Progenitor cell of endocrine pancreas (in vitro differentiated cells): ENCODE results near the gene PRKAB1. TPM values are rescaled to one million over a fixed set of nuclear protein-coding genes. Genes with fewer than 3 reads are reported as not detected.

Source experiments
- DNase-seq: peaks from one replicate; pipeline ENCODE4 v3.0.0; 2021; ENCODE audit warnings: low spot score; ENCODE audit not compliant: unreplicated experiment
- H3K27ac Mint-ChIP-seq: 2 replicates; pipeline ENCODE4 v1.8.0; 2021; ENCODE audit warnings: mild to moderate bottlenecking, moderate library complexity, mixed read lengths
- H3K27me3 Mint-ChIP-seq: 2 replicates; pipeline ENCODE4 v1.8.0; 2021; ENCODE audit warnings: mixed read lengths
- H3K36me3 Mint-ChIP-seq: 2 replicates; pipeline ENCODE4 v1.8.0; 2022; ENCODE audit warnings: mixed read lengths; ENCODE audit not compliant: insufficient read depth
- H3K4me1 Mint-ChIP-seq: 2 replicates; pipeline ENCODE4 v1.8.0; 2021; ENCODE audit warnings: low read depth, mixed read lengths
- H3K4me3 Mint-ChIP-seq: 2 replicates; pipeline ENCODE4 v1.8.0; 2021; ENCODE audit warnings: low read depth, mild to moderate bottlenecking, moderate library complexity, mixed read lengths
- H3K9me3 Mint-ChIP-seq: 2 replicates; pipeline ENCODE4 v1.8.0; 2021; ENCODE audit warnings: low read depth, mixed read lengths
- total RNA-seq: library from RNA; stranded (reverse); gene quantifications from 2 replicates; pipeline ENCODE4 v1.2.1, GENCODE V29; 2021
- TF ChIP-seq, protein P1 (sequence below): fragments of 200-600 bp; sonication (generic); IDR thresholded peaks from one replicate; pipeline ENCODE4 v1.5.0; 2021; ENCODE audit warnings: antibody characterized with exemption, mild to moderate bottlenecking; ENCODE audit not compliant: unreplicated experiment

PRKAB1 gene
- total RNA-seq, 1 donor from 2014 or later: 41.3 TPM

DNA sequence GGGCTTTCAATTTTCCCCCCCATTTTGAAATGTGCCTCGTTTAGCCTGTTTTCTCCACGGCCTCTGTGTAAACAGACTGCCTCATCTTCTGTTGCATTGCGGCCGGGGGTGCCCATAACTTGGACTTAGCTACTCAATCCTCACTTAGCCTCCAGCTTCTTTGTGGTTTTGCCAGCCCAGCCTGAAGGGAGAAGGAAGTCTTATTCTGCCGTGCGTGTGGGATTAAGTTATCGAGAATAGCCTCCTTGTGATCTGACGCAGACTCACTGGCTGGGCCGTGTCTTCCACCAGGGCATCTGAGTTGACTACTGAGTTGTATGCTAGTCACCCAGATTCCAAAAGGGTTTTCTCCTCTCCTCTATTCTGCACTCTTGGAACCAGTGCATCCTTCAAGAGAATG is 8.1 kb downstream of the PRKAB1 start:
- H3K4me3 Mint-ChIP-seq: no peak overlapping the region
- peaks cover 63% of the 10 kb centered on the region for H3K36me3 Mint-ChIP-seq
- H3K27ac Mint-ChIP-seq: no peak overlapping the region
- H3K4me1 Mint-ChIP-seq: peaks cover 11% of the 10 kb centered on the region
- H3K9me3 Mint-ChIP-seq: no peaks in the 10 kb centered on the region
- TF ChIP-seq, protein P1, sequence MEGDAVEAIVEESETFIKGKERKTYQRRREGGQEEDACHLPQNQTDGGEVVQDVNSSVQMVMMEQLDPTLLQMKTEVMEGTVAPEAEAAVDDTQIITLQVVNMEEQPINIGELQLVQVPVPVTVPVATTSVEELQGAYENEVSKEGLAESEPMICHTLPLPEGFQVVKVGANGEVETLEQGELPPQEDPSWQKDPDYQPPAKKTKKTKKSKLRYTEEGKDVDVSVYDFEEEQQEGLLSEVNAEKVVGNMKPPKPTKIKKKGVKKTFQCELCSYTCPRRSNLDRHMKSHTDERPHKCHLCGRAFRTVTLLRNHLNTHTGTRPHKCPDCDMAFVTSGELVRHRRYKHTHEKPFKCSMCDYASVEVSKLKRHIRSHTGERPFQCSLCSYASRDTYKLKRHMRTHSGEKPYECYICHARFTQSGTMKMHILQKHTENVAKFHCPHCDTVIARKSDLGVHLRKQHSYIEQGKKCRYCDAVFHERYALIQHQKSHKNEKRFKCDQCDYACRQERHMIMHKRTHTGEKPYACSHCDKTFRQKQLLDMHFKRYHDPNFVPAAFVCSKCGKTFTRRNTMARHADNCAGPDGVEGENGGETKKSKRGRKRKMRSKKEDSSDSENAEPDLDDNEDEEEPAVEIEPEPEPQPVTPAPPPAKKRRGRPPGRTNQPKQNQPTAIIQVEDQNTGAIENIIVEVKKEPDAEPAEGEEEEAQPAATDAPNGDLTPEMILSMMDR: no peak
- H3K27me3 Mint-ChIP-seq: no peaks in the 10 kb centered on the region
- no peak for DNase-seq

DNA sequence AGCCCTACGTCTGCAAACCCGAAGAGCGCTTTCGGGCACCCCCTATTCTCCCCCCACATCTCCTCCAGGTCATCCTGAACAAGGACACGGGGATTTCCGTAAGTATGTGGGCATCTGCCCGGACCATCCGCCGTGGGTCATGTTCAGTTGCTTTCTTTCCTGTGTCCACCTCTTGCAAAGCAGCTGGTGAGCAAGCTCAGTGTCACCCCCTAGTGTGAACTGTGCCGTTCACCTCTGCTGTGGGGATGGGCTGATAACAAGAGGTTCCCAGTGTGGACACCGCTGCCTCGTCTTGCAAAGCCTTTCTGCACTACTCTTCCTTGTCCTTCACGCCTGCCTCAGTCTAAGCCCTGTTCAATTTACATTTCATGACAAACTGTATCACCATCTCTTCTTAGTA is 8.6 kb downstream of the PRKAB1 start:
- H3K9me3 Mint-ChIP-seq: no peaks in the 10 kb centered on the region
- DNase-seq: no peak
- H3K27ac Mint-ChIP-seq: no peak overlapping the region
- H3K27me3 Mint-ChIP-seq: no peaks in the 10 kb centered on the region
- peaks cover 62% of the 10 kb centered on the region for H3K36me3 Mint-ChIP-seq
- peaks cover 6% of the 10 kb centered on the region for H3K4me1 Mint-ChIP-seq
- TF ChIP-seq, protein P1: no peak
- no peak overlapping the region for H3K4me3 Mint-ChIP-seq

DNA sequence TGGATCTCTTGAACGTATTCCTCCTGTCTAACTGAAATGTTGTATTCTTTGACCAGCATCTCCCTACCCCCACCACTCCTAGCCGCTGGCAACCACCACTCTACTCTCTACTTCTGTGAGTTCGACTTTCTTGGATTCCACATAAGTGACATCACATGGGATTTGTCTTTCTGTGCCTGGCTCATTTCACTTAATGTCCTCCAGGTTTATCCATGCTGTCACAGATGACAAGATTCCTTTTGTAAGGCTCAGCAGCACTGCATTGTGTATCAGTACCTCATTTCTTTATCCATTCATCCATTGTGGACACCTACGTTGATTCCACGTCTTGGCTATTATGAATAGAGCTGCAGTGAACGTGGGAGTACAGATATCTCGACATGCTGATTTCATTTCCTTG is 10.5 kb downstream of the PRKAB1 start:
- Mint-ChIP-seq H3K9me3 (no peaks in the 10 kb centered on the region), H3K27me3 (no peaks in the 10 kb centered on the region), H3K36me3 (peaks cover 49% of the 10 kb centered on the region), H3K4me3 (no peak overlapping the region), H3K4me1 (peaks cover 13% of the 10 kb centered on the region), H3K27ac (no peak overlapping the region)
- no peak for DNase-seq
- TF ChIP-seq, protein P1: no peak

DNA sequence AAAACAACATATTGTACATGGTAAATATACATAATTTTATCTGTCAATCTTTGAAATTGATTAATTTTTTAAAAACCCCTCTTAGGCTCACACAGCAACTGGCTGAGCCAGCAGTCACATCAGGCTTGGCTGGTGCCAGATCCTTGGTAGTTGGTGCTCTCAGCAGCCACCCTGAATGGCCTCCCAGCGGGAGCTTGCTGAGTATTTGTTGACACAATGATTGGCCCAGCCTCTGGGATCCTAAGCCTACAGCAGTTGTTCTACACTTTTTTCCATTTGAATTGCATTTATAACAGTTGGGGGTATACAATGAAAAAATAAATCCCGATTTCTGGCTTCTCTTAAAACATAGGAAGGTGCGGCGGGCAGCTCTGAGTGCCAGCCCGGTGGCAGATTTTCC is 11.1 kb downstream of the PRKAB1 start:
- TF ChIP-seq, protein P1: no peak
- Mint-ChIP-seq H3K36me3 (peaks cover 43% of the 10 kb centered on the region), H3K4me3 (no peak overlapping the region), H3K9me3 (no peaks in the 10 kb centered on the region), H3K27me3 (no peaks in the 10 kb centered on the region), H3K4me1 (peaks cover 18% of the 10 kb centered on the region), H3K27ac (no peak overlapping the region)
- no peak for DNase-seq

DNA sequence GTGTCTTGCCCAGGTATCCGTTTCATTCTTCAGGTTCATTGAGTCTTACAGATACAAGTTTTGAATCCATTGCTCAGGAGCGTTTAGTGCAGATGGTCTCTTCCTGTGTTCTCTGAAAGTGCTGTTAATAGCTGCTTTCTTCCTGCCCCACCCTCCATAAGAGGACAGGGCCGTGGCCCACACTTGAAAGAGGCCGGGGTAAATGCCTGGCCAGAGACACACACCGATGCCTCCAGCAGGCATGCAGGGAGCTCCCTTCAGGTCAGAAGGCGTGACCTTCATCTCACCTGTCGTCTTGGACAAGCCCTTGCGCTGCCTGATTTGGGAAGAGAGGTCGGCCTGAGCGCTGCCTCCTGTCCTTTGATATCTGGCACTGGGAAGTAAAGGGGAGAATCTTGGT is 11.6 kb downstream of the PRKAB1 start:
- Mint-ChIP-seq H3K9me3 (no peaks in the 10 kb centered on the region), H3K4me3 (no peak overlapping the region), H3K27me3 (no peaks in the 10 kb centered on the region), H3K27ac (no peak overlapping the region), H3K4me1 (peaks cover 20% of the 10 kb centered on the region), H3K36me3 (peaks cover 39% of the 10 kb centered on the region)
- TF ChIP-seq, protein P1: no peak
- DNase-seq: no peak
